HCT116 (cell line): ENCODE results near the gene TMEM238. TPM values are rescaled to one million over a fixed set of nuclear protein-coding genes. Genes with fewer than 3 reads are reported as not detected.

Source experiments
- ATAC-seq: fragments of 200-7000 bp; cut with Tn5 transposase; 2 replicates; pipeline ENCODE4 v1.9.1; 2020; ENCODE audit warnings: mild to moderate bottlenecking, moderate library complexity
- BruUV-seq: library from RNA; stranded (reverse); fragments of 400-500 nt; replicated peaks from 2 replicates; lab custom pipeline; 2021; lab: Mats Ljungman, UMichigan
- CTCF ChIA-PET: fragments of 300-600 bp; sonication (Branson Sonifier 250); formaldehyde crosslinking; loops from one replicate; lab custom pipeline; 2021; ENCODE audit warnings: antibody characterized with exemption; lab: Charles Lee
- POLR2A ChIA-PET: fragments of 300-600, 350-600 bp; sonication (Branson Sonifier 250); formaldehyde crosslinking; loops from one replicate; lab custom pipeline; 2021; ENCODE audit warnings: antibody characterized with exemption; lab: Charles Lee
- RAD21 ChIA-PET, 2 experiments: fragments of 300-600 bp; sonication (Branson Sonifier 250); formaldehyde crosslinking; loops; one replicate each; lab custom pipeline; 2023; ENCODE audit warnings: low total read pairs in 2 of 2; ENCODE audit not compliant: uncharacterized antibody in 2 of 2, unreplicated experiment in 2 of 2, low non-redundant PET in 1 of 2; lab: Charles Lee
- DNase-seq: peaks from one replicate; pipeline ENCODE4 v3.0.0-alpha.2; 2010; ENCODE audit warnings: low read depth, low spot score
- H2AFZ ChIP-seq: fragments of 200-600 bp; shearing (Covaris generic), sonication (generic); 2 replicates; pipeline ENCODE4 v1.6.1; 2017; ENCODE audit warnings: low read depth, mixed run types, mixed read lengths, antibody characterized with exemption, low read length; ENCODE audit not compliant: poor library complexity, severe bottlenecking
- H3K27ac ChIP-seq: 2 replicates; pipeline ENCODE4 v1.5.1; 2012; ENCODE audit warnings: low read depth, low read length
- H3K27me3 ChIP-seq: fragments of 200-600 bp; sonication (generic); 2 replicates; pipeline ENCODE4 v1.6.1; 2016; ENCODE audit warnings: mixed run types, low read length, mixed read lengths; ENCODE audit not compliant: insufficient read depth
- H3K36me3 ChIP-seq, 2 experiments: fragments of 200-500 bp in 1 of 2; fragments of 200-600 bp in 1 of 2; sonication (Bioruptor generic) in 1 of 2; sonication (generic) in 1 of 2; 2 replicates each; pipeline versions ENCODE4 v1.5.1 to v1.6.1; 2014 to 2016; ENCODE audit warnings: low read length in 2 of 2, inconsistent platforms in 1 of 2, mixed read lengths in 1 of 2, mixed run types in 1 of 2; ENCODE audit not compliant: insufficient read depth in 2 of 2, control insufficient read depth in 1 of 2
- H3K4me1 ChIP-seq, 2 experiments: fragments of 200-600 bp in 1 of 2; sonication (generic) in 1 of 2; 2 replicates each; pipeline versions ENCODE4 v1.5.1 to v1.6.1; 2012 to 2017; ENCODE audit warnings: low read length in 2 of 2, inconsistent platforms in 1 of 2, mild to moderate bottlenecking in 1 of 2, mixed read lengths in 1 of 2, mixed run types in 1 of 2, moderate library complexity in 1 of 2; ENCODE audit not compliant: insufficient read depth in 2 of 2, control insufficient read depth in 1 of 2
- H3K4me2 ChIP-seq: fragments of 200-600 bp; sonication (generic); 2 replicates; pipeline ENCODE4 v1.6.1; 2017; ENCODE audit warnings: mixed run types, low read length, mixed read lengths
- H3K4me3 ChIP-seq, 2 experiments: fragments of 200-600 bp in 1 of 2; sonication (generic) in 1 of 2; replicated peaks in 1 of 2; 2 replicates each; pipeline ENCODE4 v1.5.1; 2011 to 2016; ENCODE audit warnings: low read length in 2 of 2, control low read depth in 1 of 2, low read depth in 1 of 2, mild to moderate bottlenecking in 1 of 2, mixed read lengths in 1 of 2, mixed run types in 1 of 2
- H3K79me2 ChIP-seq: fragments of 200-600 bp; sonication (generic); 2 replicates; pipeline ENCODE4 v1.6.1; 2017; ENCODE audit warnings: mild to moderate bottlenecking, mixed run types, low read length, moderate library complexity, mixed read lengths; ENCODE audit not compliant: insufficient read depth
- H3K9ac ChIP-seq: fragments of 200-600 bp; sonication (generic); 2 replicates; pipeline ENCODE4 v1.6.1; 2016; ENCODE audit warnings: low read length, mixed read lengths
- H3K9me2 ChIP-seq: fragments of 200-600 bp; sonication (generic), shearing (Covaris generic); 2 replicates; pipeline ENCODE4 v1.6.1; 2017; ENCODE audit warnings: mixed run types, mild to moderate bottlenecking, moderate library complexity; ENCODE audit not compliant: insufficient read depth
- H3K9me3 ChIP-seq, 2 experiments: fragments of 200-500 bp in 1 of 2; fragments of 200-600 bp in 1 of 2; sonication (Bioruptor generic) in 1 of 2; sonication (generic) in 1 of 2; 2 replicates each; pipeline ENCODE4 v1.6.1; 2014 to 2017; ENCODE audit warnings: low read length in 2 of 2, mixed read lengths in 2 of 2, inconsistent platforms in 1 of 2, low read depth in 1 of 2, mild to moderate bottlenecking in 1 of 2, mixed run types in 1 of 2, moderate library complexity in 1 of 2; ENCODE audit not compliant: control insufficient read depth in 1 of 2, insufficient read depth in 1 of 2
- H4K20me1 ChIP-seq: fragments of 200-600 bp; sonication (generic), shearing (Covaris generic); 2 replicates; pipeline ENCODE4 v1.6.1; 2017; ENCODE audit warnings: mixed run types, mild to moderate bottlenecking, moderate library complexity; ENCODE audit not compliant: insufficient read depth
- CBX3 ChIP-seq: IDR thresholded peaks from 2 replicates; pipeline ENCODE4 v1.6.1; 2012; ENCODE audit warnings: low read depth
- CEBPB ChIP-seq: IDR thresholded peaks from 2 replicates; pipeline ENCODE4 v1.6.1; 2012; ENCODE audit warnings: low read depth
- CTCF ChIP-seq, 3 experiments: fragments of 200-600 bp in 1 of 3; sonication (generic) in 1 of 3; IDR thresholded peaks in 2 of 3; conservative IDR thresholded peaks in 1 of 3; 2 replicates each; pipeline ENCODE4 v1.5.1; 2012 to 2017; ENCODE audit warnings: low read depth in 2 of 3, low read length in 2 of 3, antibody characterized with exemption in 1 of 3, borderline replicate concordance in 1 of 3, control low read depth in 1 of 3, mild to moderate bottlenecking in 1 of 3, mixed read lengths in 1 of 3, mixed run types in 1 of 3, moderate library complexity in 1 of 3; ENCODE audit not compliant: insufficient read depth in 1 of 3
- EGR1 ChIP-seq: IDR thresholded peaks from 2 replicates; pipeline ENCODE4 v1.6.1; 2012; ENCODE audit warnings: low read depth
- ELF1 ChIP-seq: IDR thresholded peaks from 2 replicates; pipeline ENCODE4 v1.6.1; 2012; ENCODE audit warnings: low read depth, borderline replicate concordance
- POLR2AphosphoS5 ChIP-seq: IDR thresholded peaks from 2 replicates; pipeline ENCODE4 v1.6.1; 2011; ENCODE audit warnings: mild to moderate bottlenecking, low read depth, low read length, moderate library complexity
- SIN3A ChIP-seq: IDR thresholded peaks from 2 replicates; pipeline ENCODE4 v1.6.1; 2012; ENCODE audit warnings: low read depth
- SP1 ChIP-seq: IDR thresholded peaks from 2 replicates; pipeline ENCODE4 v1.6.1; 2012; ENCODE audit warnings: low read depth
- YY1 ChIP-seq: IDR thresholded peaks from 2 replicates; pipeline ENCODE4 v1.6.1; 2011; ENCODE audit warnings: low read length, low read depth, moderate library complexity, mild to moderate bottlenecking; ENCODE audit not compliant: insufficient replicate concordance; ENCODE audit errors: extremely low read depth
- ZFX ChIP-seq: fragments of 450-650 bp; IDR thresholded peaks from 2 replicates; pipeline ENCODE4 v1.6.1; 2017
- intact Hi-C: fragments of 100-400 bp; cut with micrococcal nuclease; formaldehyde crosslinking; loops from 2 replicates; pipeline ENCODE4 v1.10.0; 2022
- total RNA-seq: library from RNA; stranded (reverse); gene quantifications from one replicate; pipeline ENCODE4 v1.2.1, GENCODE V29; 2021; ENCODE audit not compliant: unreplicated experiment

The TMEM238 gene
- total RNA-seq, 1 experiment from 2014 or later = 21.0 TPM

GRCh38 chr19:55340784-55341147 lies 43.3 kb downstream of the TMEM238 start:
- Histone ChIP-seq H3K27me3 (no peaks in the 10 kb centered on the region), H3K9me3 (no peaks in the 10 kb centered on the region), H3K4me3 (peak overlapping the region; percentile 74 to 83), H2AFZ (no peak overlapping the region), H3K4me2 (peak overlapping the region; percentile 98), H3K9ac (peak overlapping the region; percentile 85), H3K36me3 (peaks cover 4 to 5% of the 10 kb centered on the region in 2 experiments; a peak in 3 of 4 replicates), H3K9me2 (no peaks in the 10 kb centered on the region), H3K4me1 (peaks cover 14 to 46% of the 10 kb centered on the region in 2 experiments), H3K79me2 (peaks cover 9% of the 10 kb centered on the region; the same call in 1 of the 2 replicates), H4K20me1 (no peaks in the 10 kb centered on the region), H3K27ac (peak overlapping the region; percentile 92)
- ChIA-PET RAD21 (no interaction called here), CTCF (interaction anchor here (1.0 kb wide), 1 partner anchor 10 kb away, joined by 3 read pairs; no protein-coding TSS in a partner anchor), POLR2A (no interaction called here)
- BruUV-seq = no TSS peak
- no peak for DNase-seq
- ATAC-seq = no peak
- no peak for TF ChIP-seq SP1
- peak in 1 of 3 experiments; percentile 43; a peak in 2 of 6 replicates for TF ChIP-seq CTCF (IDR thresholded peaks at IDR 0.05 in 2 of 3, conservative IDR thresholded peaks at IDR 0.05 in 1 of 3; ENCODE audit: borderline replicate concordance in 1 of 3, insufficient read depth in 1 of 3, low read depth in 2 of 3, low read length in 2 of 3)
- intact Hi-C loops = no loop called here

- DNase-seq = no peak
- peaks cover 4 to 5% of the 10 kb centered on the region in 2 experiments; a peak in 3 of 4 replicates for H3K36me3 ChIP-seq
- peak overlapping the region; percentile 85 for H3K9ac ChIP-seq
- CTCF ChIA-PET = interaction anchor here (0.9 to 1.5 kb wide), 5 partner anchors 10 to 199 kb away, joined by 3 to 15 read pairs (median 5); partner anchors contain the start of gene HSPBP1
- RAD21 ChIA-PET = interaction anchor here in 1 of 2 experiments (1.3 kb wide), 1 partner anchor 44 kb away, joined by 4 read pairs; the partner anchor contains the start of gene TMEM238
- no peaks in the 10 kb centered on the region for H3K9me3 ChIP-seq
- H3K4me2 ChIP-seq = peak overlapping the region; percentile 98
- BruUV-seq = TSS peak; percentile 25
- peak overlapping the region; percentile 74 to 83 for H3K4me3 ChIP-seq
- no peak overlapping the region for H2AFZ ChIP-seq
- peak; percentile 6 for TF ChIP-seq YY1
- TF ChIP-seq POLR2AphosphoS5 = peak; percentile 92
- no peak for TF ChIP-seq SP1
- peak; percentile 58; the same call in 1 of the 2 replicates for TF ChIP-seq ZFX
- TF ChIP-seq CEBPB = no peak
- TF ChIP-seq SIN3A = no peak
- TF ChIP-seq CBX3 = no peak
- TF ChIP-seq ELF1 = no peak
- TF ChIP-seq EGR1 = no peak
- no peaks in the 10 kb centered on the region for H3K27me3 ChIP-seq
- peaks cover 9 to 39% of the 10 kb centered on the region in 2 experiments for H3K4me1 ChIP-seq
- no peaks in the 10 kb centered on the region for H3K9me2 ChIP-seq
- peaks cover 9% of the 10 kb centered on the region; the same call in 1 of the 2 replicates for H3K79me2 ChIP-seq
- POLR2A ChIA-PET = interaction anchor here (0.7 to 1.3 kb wide), 13 partner anchors 10 to 194 kb away, joined by 3 to 18 read pairs (median 4); partner anchors contain the start of genes HSPBP1, PPP6R1, PTPRH and ZNF628
- peak overlapping the region; percentile 92 for H3K27ac ChIP-seq
- intact Hi-C loops = loop anchor here (2.0 kb wide), 1 partner anchor 45 kb away; the partner anchor contains the start of genes RPL28 and TMEM238
- no peak for ATAC-seq
- H4K20me1 ChIP-seq = no peaks in the 10 kb centered on the region
These were observed 44.0 kb downstream of the TMEM238 start for GRCh38 chr19:55339889-55340783.
